Measurements from ENCODE around the gene PPM1A.

GRCh38 chr14:60206249-60206670 is 42.8 kb upstream of the PPM1A start:
- no peak for TF ChIP-seq POLR2A (IDR thresholded peaks at IDR 0.05; ENCODE audit: low read length)
- no peak for TF ChIP-seq PHF8 (IDR thresholded peaks at IDR 0.05; ENCODE audit: borderline replicate concordance, low read depth)
- TF ChIP-seq, protein P1, sequence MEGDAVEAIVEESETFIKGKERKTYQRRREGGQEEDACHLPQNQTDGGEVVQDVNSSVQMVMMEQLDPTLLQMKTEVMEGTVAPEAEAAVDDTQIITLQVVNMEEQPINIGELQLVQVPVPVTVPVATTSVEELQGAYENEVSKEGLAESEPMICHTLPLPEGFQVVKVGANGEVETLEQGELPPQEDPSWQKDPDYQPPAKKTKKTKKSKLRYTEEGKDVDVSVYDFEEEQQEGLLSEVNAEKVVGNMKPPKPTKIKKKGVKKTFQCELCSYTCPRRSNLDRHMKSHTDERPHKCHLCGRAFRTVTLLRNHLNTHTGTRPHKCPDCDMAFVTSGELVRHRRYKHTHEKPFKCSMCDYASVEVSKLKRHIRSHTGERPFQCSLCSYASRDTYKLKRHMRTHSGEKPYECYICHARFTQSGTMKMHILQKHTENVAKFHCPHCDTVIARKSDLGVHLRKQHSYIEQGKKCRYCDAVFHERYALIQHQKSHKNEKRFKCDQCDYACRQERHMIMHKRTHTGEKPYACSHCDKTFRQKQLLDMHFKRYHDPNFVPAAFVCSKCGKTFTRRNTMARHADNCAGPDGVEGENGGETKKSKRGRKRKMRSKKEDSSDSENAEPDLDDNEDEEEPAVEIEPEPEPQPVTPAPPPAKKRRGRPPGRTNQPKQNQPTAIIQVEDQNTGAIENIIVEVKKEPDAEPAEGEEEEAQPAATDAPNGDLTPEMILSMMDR (IDR thresholded peaks at IDR 0.05) = no peak
- TF ChIP-seq RARB (CRISPR knock-in tag; IDR thresholded peaks at IDR 0.05) = no peak

Data from A549 (cell line).